GM18951 (cell line): Measurements from ENCODE around the gene C18orf54.

Source experiments
- POLR2A ChIP-seq: IDR thresholded peaks from 4 replicates; pipeline ENCODE4 v1.6.1; 2011; ENCODE audit warnings: mild to moderate bottlenecking; ENCODE audit not compliant: insufficient read length, insufficient read depth; ENCODE audit errors: extremely low read depth
- in situ Hi-C: fragments of 300-500 bp; cut with MboI; formaldehyde crosslinking; loops from one replicate; pipeline ENCODE4 v1.12.0; 2022; ENCODE audit warnings: low sequenced_read_pairs, mixed read lengths, inconsistent platforms; ENCODE audit not compliant: unreplicated experiment

Gene C18orf54

DNA sequence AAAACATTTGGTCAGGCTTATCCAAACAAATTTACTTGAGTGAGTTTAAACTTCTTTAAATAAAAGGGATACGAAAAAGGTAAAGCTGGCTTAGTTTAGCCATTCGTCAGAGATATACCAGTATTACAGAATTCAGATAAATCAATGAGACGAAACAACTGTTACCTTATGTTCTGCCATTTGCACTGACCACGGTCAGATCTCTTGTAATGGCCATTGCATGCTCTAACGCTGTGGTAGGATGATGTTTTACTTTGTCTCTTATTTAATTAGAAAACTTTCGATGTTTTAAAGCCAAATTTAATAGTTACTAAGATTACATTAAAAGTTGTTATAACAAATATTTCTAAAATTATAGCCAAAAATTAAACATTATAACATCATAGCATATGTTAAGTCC, 1.5 kb downstream of the C18orf54 start:
- TF ChIP-seq POLR2A: no peak
- in situ Hi-C loops: no loop called here

GRCh38 chr18:54360406-54360805, 2.7 kb downstream of the C18orf54 start:
- TF ChIP-seq POLR2A: no peak
- in situ Hi-C loops: no loop called here

DNA sequence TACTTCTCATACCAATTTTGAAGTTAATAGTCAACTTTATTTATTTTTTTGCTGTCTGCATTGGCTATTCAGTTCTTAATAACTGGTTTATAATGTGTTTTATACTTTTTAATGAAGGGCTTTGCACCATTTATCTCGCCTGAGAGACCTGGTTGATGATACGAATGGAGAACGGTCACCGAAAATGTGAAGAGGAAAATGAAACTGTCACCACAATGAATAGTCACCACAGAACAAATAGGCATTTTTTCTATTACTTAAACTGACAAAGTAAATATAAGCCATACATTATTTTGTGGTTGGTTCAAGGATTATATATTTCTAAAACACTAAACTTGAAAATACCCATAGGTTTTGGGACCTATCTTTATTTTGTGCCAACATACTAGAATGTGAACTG, 20.4 kb downstream of the C18orf54 start:
- no peak for TF ChIP-seq POLR2A
- in situ Hi-C loops: no loop called here

DNA sequence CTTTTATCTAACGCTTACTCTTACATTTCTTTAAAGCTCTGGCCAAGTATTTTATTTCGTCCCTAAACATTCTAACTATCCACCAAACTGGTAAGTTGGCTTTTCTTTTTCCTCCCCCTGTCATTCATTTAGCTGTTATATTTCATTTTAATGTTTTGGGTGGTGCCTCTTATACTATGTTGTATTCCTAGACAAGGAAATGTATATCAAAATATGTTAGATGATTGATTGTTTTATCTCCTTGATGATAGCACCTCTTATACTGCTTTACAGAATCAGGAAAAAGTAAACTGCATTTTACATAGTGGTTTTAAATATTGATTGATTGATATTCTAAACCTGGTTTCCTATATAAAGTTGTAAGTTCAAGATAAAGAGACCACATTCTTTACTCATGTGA, 23.9 kb downstream of the C18orf54 start:
- TF ChIP-seq POLR2A: no peak
- in situ Hi-C loops: loop anchor here (10.0 kb wide), 1 partner anchor 157 kb away; the partner anchor contains the start of gene MBD2

GRCh38 chr18:54382076-54382475, 24.4 kb downstream of the C18orf54 start:
- TF ChIP-seq POLR2A: no peak
- in situ Hi-C loops: loop anchor here (10.0 kb wide), 1 partner anchor 157 kb away; the partner anchor contains the start of gene MBD2

- in situ Hi-C loops: loop anchor here (10.0 kb wide), 1 partner anchor 158 kb away; the partner anchor contains the start of gene MBD2
- TF ChIP-seq POLR2A: no peak
Observed at GRCh38 chr18:54382733-54383252, 25.1 kb downstream of the C18orf54 start.

DNA sequence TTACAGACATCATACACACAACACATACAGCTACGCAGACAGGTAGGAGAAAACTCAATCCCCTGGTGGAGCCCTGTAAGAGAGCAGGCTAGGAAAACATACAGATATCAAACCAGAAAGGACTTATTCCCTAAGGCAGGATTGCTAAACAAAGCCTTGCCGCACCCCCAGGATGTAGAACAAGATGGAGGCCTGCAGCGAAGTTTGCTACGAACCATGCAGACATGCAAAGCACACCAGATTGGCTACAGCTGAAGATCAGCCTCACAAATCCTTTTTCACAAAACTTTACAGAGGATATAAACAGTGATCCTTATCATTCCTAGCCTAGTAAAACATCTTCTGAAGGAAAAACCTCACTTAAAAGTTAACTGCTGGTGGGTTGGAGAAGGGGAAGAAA, 28.3 kb downstream of the C18orf54 start:
- in situ Hi-C loops: loop anchor here (10.0 kb wide), 1 partner anchor 161 kb away; the partner anchor contains the start of gene MBD2
- no peak for TF ChIP-seq POLR2A

GRCh38 chr18:54386800-54387495, 29.2 kb downstream of the C18orf54 start:
- in situ Hi-C loops: loop anchor here (10.0 kb wide), 1 partner anchor 162 kb away; the partner anchor contains the start of gene MBD2

- TF ChIP-seq POLR2A: no peak
- in situ Hi-C loops: loop anchor here (10.0 kb wide), 1 partner anchor 163 kb away; the partner anchor contains the start of gene MBD2
Observed at GRCh38 chr18:54387631-54388030, 29.9 kb downstream of the C18orf54 start.

GRCh38 chr18:54388203-54389142, 30.8 kb downstream of the C18orf54 start:
- no peak for TF ChIP-seq POLR2A
- in situ Hi-C loops: loop anchor here (10.0 kb wide), 1 partner anchor 164 kb away; the partner anchor contains the start of gene MBD2

DNA sequence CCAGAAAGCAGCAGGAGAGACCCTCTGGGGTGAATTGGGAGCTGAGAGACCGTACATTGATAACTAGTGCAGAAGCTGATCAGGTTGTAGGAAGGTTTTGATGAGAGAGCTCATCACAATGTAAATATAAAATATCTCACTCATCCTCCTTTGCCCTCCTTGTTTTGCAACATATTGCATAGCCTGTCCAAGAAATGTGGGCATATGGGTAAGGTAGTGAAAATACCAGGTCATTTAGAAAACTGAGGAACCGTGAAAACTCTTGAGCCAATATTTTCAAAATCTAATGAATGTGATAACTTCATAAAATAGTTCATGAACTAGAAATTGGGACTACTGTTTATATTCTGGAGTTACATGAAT, 31.4 kb downstream of the C18orf54 start:
- TF ChIP-seq POLR2A: no peak
- in situ Hi-C loops: loop anchor here (10.0 kb wide), 1 partner anchor 164 kb away; the partner anchor contains the start of gene MBD2

DNA sequence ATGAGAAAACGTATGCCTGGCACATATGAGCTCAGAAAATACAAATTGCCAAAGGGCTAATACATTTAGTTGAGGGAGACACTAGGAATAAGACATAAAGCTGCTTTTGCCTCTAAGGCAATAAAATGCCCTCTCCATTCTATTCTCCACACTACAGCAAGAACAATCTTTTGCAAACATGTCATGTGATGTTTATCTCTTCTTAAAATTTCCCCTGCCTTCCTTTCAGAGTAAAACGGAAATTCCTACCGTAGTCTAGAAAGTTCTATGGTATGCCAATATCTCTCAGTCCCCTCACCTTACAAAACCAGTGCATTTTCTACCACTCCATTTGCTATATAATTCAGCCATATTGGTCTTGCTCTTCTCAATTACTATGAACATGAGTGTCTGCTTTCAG, 33.1 kb downstream of the C18orf54 start:
- TF ChIP-seq POLR2A: no peak
- in situ Hi-C loops: no loop called here

- in situ Hi-C loops: no loop called here
- TF ChIP-seq POLR2A: no peak
Observed at GRCh38 chr18:54392543-54393023, 34.9 kb downstream of the C18orf54 start.
